Pulmonary artery endothelial cell (primary cell): ENCODE measurements around the gene LZTFL1. TPM values are rescaled to one million over a fixed set of nuclear protein-coding genes. Genes with fewer than 3 reads are reported as not detected.
"Not testable (repeated sequence)": the region's sequence is repeated elsewhere in the genome, so short reads cannot be mapped to it uniquely, and the experiment has no call there.

Source experiments
- DNase-seq: peaks from one replicate; pipeline ENCODE4 v3.0.0-alpha.2; 2011; ENCODE audit warnings: low read depth, low spot score
- total RNA-seq: library from RNA; depleted of rRNA; stranded (reverse); fragments of >200 nt; gene quantifications from 2 replicates; pipeline ENCODE4 v1.2.3, GENCODE V29; 2014

Gene LZTFL1
- total RNA-seq, 1 donor from 2014 or later: 8.4 TPM

GRCh38 chr3:45865563-45865962 lies 23.6 kb upstream of the LZTFL1 start:
- DNase-seq: no peak

- no peak for DNase-seq
Measured at GRCh38 chr3:45864760-45865519, 23.0 kb upstream of the LZTFL1 start.

DNA sequence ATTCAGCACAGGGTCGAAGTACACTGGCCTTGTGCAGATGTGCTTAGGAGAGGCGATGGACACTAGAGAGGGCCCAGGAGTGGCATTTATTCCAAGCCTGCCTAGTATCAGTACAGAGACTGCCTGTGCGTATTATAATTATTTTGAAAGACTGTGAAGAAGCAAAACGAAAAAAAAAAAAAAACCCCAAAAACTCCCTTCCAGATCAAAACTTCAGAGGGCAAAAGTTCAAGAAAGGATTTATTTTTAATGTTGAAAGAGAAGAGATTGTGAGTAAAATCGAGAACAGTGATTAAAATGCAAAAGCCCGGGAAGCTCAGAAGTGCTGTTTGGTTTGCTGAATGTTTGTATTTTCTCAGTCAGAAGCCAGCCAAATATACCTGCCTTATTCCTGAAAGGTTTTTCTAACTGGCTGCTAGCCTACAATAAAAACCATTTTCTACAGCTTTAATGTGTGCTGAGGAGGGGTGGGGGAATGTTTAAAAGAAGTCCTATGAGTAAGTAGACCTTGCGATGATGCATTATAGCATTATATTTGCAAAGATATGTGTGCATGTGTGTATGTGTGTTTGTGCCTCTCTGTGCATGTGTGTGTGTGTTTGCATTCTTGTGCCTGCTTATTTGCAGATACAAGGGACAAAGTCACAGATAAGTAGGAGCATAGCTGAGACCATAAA lies 19.3 kb upstream of the LZTFL1 start:
- DNase-seq: no peak

DNA sequence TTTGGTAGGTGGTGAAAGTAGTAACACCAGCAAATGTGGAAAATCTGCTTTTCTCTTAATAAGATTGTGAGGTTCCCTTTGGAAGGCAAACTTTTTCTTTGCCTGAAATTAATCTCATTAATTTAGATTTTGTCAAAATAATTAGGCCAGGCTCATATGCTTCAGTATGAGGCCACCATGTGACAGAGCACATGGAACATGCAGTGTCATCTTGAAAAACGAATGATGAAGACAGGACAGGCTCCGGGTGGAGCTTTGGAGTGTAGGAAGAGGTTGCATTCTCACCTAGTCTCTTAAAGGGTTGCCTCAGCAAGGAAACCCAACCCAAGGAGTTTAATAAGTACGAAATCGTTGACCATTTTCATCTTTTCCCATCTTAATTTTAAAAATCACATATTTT lies 18.6 kb upstream of the LZTFL1 start:
- DNase-seq: no peak

DNA sequence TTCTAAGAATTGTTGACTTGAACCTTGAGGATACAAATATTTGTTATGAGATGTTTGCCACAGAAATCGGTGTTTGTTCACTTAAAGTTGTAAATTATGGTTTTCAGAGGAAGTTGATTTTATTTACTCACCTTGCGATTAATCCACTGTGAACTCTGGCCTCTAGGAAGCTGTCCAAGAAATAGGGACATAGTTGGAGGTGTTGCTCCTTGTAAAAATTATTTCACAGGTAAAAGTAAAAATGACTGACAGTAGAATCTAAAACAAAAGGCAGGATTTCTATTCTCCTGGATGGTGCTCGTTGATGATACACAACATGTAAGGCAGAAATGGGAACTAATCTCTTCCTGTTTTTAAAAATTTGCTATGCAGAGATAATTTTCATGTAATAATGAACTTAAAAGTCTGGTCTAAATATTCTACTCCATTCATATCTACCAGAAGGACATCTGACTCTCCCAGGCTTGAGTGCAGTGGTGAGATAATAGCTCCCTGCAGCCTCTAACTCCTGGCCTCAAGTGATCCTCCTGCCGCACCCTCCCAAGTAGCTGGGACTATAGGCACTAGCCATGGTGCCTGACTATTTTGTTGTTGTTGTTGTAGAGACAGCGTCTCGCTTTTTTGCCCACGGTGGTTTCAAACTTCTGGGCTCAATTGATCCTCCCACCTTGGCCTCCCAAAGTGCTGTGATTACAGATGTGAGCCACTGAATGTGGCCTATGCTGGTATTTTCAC lies 17.1 kb upstream of the LZTFL1 start:
- DNase-seq: no peak

DNA sequence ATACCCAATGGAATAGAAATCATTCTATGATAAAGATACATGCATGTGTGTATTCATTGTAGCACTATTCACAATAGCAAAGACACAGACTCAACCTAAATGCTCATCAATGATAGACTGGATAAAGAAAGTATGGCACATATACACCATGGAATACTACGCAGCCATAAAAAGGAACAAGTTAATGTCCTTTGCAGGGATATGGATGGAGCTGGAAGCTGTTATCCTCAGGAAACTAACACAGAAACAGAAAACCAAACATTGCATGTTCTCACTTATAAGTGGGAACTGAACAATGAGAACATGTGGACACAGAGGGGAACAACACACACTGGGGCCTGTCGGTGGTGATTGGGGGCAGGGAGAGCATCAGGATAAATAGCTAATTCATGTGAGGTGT lies 15.1 kb upstream of the LZTFL1 start:
- not testable (repeated sequence) for DNase-seq

DNA sequence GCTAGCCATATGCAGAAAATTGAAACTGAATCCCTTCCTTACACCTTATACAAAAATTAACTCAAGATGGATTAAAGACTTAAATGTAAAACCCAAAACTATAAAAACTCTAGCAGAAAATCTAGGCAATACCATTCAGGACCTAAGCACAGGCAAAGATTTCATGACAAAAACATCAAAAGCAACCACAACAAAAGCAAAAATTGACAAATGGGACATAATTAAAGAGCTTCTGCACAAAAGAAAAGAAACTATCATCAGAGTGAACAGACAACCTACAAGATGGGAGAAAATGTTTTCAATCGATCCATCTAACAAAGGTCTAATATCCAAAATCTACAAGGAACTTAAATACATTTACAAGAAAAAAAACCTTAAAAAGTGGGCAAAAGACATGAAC lies 14.4 kb upstream of the LZTFL1 start:
- DNase-seq: not testable (repeated sequence)

- DNase-seq: no peak
Measured at GRCh38 chr3:45852828-45853227, 10.9 kb upstream of the LZTFL1 start.

GRCh38 chr3:45848392-45848791 lies 6.5 kb upstream of the LZTFL1 start:
- DNase-seq: no peak

- no peak for DNase-seq
Measured at GRCh38 chr3:45844616-45845015, 2.7 kb upstream of the LZTFL1 start.

- DNase-seq: no peak
Measured at GRCh38 chr3:45842851-45843625, 1.1 kb upstream of the LZTFL1 start.

- DNase-seq: no peak
Measured at GRCh38 chr3:45841420-45841756, 531 bp downstream of the LZTFL1 start.

- no peak for DNase-seq
Measured at GRCh38 chr3:45838466-45838865, 3.5 kb downstream of the LZTFL1 start.

DNA sequence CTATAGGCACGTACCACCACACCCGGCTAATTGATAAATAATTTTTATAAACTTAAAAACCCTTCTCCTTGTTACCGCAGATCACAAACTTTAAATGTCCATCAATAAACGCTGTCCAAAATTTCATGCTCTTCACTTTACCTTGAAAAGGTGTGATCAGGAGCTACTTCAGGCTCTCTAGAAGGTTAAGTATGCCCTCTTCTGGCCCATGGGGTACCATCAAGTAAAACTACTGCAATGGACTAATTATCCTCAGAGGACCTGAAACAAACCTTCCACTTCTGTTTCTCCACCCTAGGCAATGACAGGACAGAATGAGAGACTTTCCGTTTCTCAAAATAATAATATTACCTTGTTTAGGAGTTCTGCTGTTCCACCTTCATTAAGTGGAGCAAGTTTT lies 9.2 kb downstream of the LZTFL1 start:
- DNase-seq: no peak

- DNase-seq: no peak
Measured at GRCh38 chr3:45830121-45830520, 11.8 kb downstream of the LZTFL1 start.

GRCh38 chr3:45826908-45827307 lies 15.0 kb downstream of the LZTFL1 start:
- DNase-seq: no peak

DNA sequence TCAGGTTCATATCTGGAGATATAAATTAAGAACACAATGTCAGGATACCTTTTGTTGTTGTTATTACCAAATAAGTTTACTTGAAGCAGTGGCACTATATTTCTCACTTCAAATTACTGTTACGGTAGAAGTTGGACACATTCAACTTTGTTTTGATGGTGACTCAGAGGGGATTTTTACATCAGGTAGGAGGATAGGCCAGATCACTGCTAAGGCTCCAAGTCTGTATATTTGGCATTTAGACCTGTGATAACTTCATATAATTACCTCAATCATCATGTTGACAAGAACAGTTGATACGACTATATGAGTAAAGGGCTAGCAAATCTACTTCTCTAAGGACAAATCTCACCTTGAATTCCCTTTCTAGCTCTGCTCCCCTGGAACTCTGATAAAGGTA lies 15.6 kb downstream of the LZTFL1 start:
- DNase-seq: no peak

DNA sequence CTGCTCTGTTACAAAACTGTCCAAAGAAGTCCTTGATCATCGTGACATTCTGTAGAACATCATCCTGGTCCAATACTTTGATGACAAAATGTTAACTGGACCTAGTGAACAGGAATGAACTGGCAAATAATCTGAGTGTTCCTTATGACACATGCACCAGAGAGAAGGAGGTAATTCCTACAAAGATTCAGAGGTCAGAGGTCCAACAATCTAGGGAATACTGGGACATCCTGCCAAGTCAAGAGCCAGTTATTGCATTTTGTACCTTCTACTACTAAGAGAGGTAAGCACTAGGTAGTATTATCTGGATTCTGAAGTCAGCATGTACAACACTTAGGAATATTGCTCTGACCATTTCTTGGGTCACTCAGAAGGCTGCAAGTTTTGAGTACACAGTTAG lies 20.8 kb downstream of the LZTFL1 start:
- no peak for DNase-seq

DNA sequence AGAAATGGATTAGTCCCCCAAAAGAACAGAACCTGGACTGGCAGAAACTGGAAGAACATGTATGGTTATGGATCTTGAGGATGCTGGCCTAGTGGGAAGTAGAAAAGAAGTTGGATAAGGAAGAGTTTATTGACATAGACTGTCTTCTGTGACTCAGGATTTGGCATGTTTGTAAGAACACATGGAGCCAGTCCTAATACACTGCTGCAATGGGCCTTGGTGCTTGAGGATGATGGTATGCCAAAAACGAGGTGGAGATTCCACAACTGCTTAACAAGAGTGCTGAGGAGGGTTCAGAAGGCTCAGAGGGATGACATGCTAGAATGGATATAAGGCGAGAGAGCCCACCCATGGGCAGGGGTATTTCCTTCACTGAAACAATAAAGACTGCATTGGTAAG lies 22.4 kb downstream of the LZTFL1 start:
- DNase-seq: no peak

- peak; percentile 70 for DNase-seq
Measured at GRCh38 chr3:45817831-45818522, 23.9 kb downstream of the LZTFL1 start.

DNA sequence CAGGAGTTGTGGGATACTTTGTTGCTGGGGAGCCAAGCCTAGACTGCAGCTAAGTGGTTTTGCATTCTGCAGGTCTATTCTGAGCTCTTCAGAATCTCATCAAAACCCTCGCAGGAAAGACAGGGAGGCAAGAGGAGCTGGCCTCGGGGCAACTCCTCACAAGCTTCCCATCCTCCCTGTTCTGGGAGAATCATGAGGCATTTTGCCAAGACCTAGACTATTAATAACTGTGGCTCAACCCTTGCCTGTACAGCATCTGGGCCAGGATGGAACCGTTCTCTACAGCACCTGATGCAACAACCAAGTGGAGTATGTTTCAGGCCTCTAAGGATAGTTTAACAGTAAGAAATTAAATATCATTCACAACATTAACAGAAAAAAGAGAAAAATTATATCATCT lies 25.4 kb downstream of the LZTFL1 start:
- no peak for DNase-seq
